IPS DF 19.7 (cell line): ENCODE results near the gene KCTD10.
"Not testable (repeated sequence)": the region's sequence is repeated elsewhere in the genome, so short reads cannot be mapped to it uniquely, and the experiment has no call there.

ENCODE experiments used
- DNase-seq: peaks from one replicate; pipeline ENCODE4 v3.0.0-alpha.2; 2013; ENCODE audit warnings: low read depth, low spot score

KCTD10 gene

GRCh38 chr12:109449845-109450532 is 27.1 kb downstream of the KCTD10 start:
- no peak for DNase-seq

- no peak for DNase-seq
These were observed 28.3 kb downstream of the KCTD10 start for GRCh38 chr12:109448707-109449390.

GRCh38 chr12:109448272-109448671 is 28.8 kb downstream of the KCTD10 start:
- DNase-seq, result no peak

- DNase-seq, result no peak
These were observed 29.6 kb downstream of the KCTD10 start for GRCh38 chr12:109447482-109447881.

- DNase-seq, result no peak
These were observed 30.2 kb downstream of the KCTD10 start for GRCh38 chr12:109446869-109447268.

- no peak for DNase-seq
These were observed 31.9 kb downstream of the KCTD10 start for GRCh38 chr12:109445191-109445609.

- no peak for DNase-seq
These were observed 32.8 kb downstream of the KCTD10 start for GRCh38 chr12:109444259-109444658.

GRCh38 chr12:109443794-109444193 is 33.3 kb downstream of the KCTD10 start:
- no peak for DNase-seq

GRCh38 chr12:109440851-109441490 is 36.1 kb downstream of the KCTD10 start:
- DNase-seq, result no peak

GRCh38 chr12:109439951-109440350 is 37.1 kb downstream of the KCTD10 start:
- not testable (repeated sequence) for DNase-seq

GRCh38 chr12:109439181-109439580 is 37.9 kb downstream of the KCTD10 start:
- no peak for DNase-seq

GRCh38 chr12:109436188-109436560 is 40.9 kb downstream of the KCTD10 start:
- no peak for DNase-seq

- DNase-seq, result no peak
These were observed 41.5 kb downstream of the KCTD10 start for GRCh38 chr12:109435428-109436187.

GRCh38 chr12:109434582-109434981 is 42.5 kb downstream of the KCTD10 start:
- no peak for DNase-seq

- no peak for DNase-seq
These were observed 43.5 kb downstream of the KCTD10 start for GRCh38 chr12:109433618-109434017.

GRCh38 chr12:109432842-109433304 is 44.2 kb downstream of the KCTD10 start:
- DNase-seq, result peak; percentile 60

GRCh38 chr12:109432431-109432830 is 44.7 kb downstream of the KCTD10 start:
- no peak for DNase-seq

GRCh38 chr12:109430244-109430643 is 46.9 kb downstream of the KCTD10 start:
- DNase-seq, result no peak

- not testable (repeated sequence) for DNase-seq
These were observed 48.3 kb downstream of the KCTD10 start for GRCh38 chr12:109428804-109429203.

GRCh38 chr12:109428037-109428629 is 49.0 kb downstream of the KCTD10 start:
- DNase-seq, result peak; percentile 52

GRCh38 chr12:109423392-109423791 is 53.7 kb downstream of the KCTD10 start:
- DNase-seq, result no peak

GRCh38 chr12:109422251-109422650 is 54.8 kb downstream of the KCTD10 start:
- no peak for DNase-seq
